Stimulated activated naive CD8-positive, alpha-beta T cell treated with anti-CD3 and anti-CD28 coated beads, Interleukin-15, amount 100 ng/mL, for 72 hours (primary cell): ENCODE data around the gene RAI1.
A peak's percentile ranks its signal among the peaks of the same experiment; 100 is the strongest.

Experiments used
- ATAC-seq: fragments of 150-1000 bp; cut with Tn5 transposase; 2 replicates; pipeline ENCODE4 v1.10.0; 2021; ENCODE audit warnings: mild to moderate bottlenecking, moderate library complexity
- DNase-seq, 2 donors: peaks; one replicate each; pipeline ENCODE4 v3.0.0; 2021 to 2022
- H3K27ac Mint-ChIP-seq, 2 donors: one replicate each; pipeline ENCODE4 v1.8.0; 2022; ENCODE audit warnings: mild to moderate bottlenecking in 2 of 2, mixed read lengths in 2 of 2, moderate library complexity in 2 of 2
- H3K27me3 Mint-ChIP-seq: one replicate; pipeline ENCODE4 v1.8.0; 2022; ENCODE audit warnings: mixed read lengths
- H3K4me1 Mint-ChIP-seq: one replicate; pipeline ENCODE4 v1.8.0; 2022; ENCODE audit warnings: mild to moderate bottlenecking, mixed read lengths
- H3K4me3 Mint-ChIP-seq, 2 donors: one replicate each; pipeline ENCODE4 v1.8.0; 2022; ENCODE audit warnings: mild to moderate bottlenecking in 2 of 2, mixed read lengths in 2 of 2, moderate library complexity in 1 of 2
- H3K9me3 Mint-ChIP-seq, 2 donors: one replicate each; pipeline ENCODE4 v1.8.0; 2022; ENCODE audit warnings: mixed read lengths in 2 of 2

Gene RAI1

GRCh38 chr17:17820046-17820445, 138.8 kb downstream of the RAI1 start:
- peak overlapping the region; percentile 13 to 83 for H3K27ac Mint-ChIP-seq
- H3K9me3 Mint-ChIP-seq, result no peaks in the 10 kb centered on the region
- H3K4me3 Mint-ChIP-seq, result peak overlapping the region; percentile 71 to 76
- DNase-seq (no peak), ATAC-seq (peak; percentile 13)
- H3K27me3 Mint-ChIP-seq, result no peaks in the 10 kb centered on the region
- peaks cover 92% of the 10 kb centered on the region for H3K4me1 Mint-ChIP-seq

DNA sequence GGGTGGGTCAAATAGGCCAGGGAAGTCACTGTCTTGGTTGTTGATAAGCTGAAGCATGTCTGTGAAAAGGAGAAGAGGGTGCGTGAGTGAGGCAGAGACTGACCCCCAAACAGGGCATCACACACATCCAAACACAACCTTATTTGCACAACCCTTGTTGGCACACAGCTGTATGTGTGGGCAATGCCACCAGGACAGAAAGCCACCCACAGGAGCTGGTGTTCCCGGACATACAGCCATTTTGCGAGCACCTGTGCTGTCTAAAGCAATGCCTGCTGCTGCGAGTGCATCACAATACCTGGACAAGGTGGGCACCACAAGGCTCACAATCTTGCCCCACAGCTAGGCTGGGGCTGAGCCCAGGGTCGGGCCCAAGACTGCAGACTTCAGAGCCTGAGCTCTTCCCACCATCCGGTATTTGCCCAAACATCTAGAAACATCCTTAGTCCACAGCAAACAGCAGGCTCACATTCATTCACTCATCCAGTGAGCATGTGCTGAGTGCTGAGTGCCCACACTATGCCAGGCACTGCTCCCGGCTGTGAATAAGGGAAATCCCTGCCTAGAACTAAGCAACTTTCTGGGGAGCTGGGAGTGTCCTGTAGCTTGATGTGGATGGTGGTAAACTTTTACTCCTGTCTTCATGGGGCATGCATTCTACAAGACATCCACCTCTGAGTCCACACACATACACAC, 139.4 kb downstream of the RAI1 start:
- ATAC-seq, result no peak
- Mint-ChIP-seq H3K9me3 (no peaks in the 10 kb centered on the region), H3K27ac (peak overlapping the region; percentile 13 to 55), H3K27me3 (no peaks in the 10 kb centered on the region), H3K4me1 (peaks cover 92% of the 10 kb centered on the region), H3K4me3 (peak overlapping the region; percentile 71 to 76)
- no peak for DNase-seq

- Mint-ChIP-seq H3K27me3 (no peaks in the 10 kb centered on the region), H3K27ac (no peak overlapping the region), H3K4me1 (peaks cover 92% of the 10 kb centered on the region), H3K9me3 (no peaks in the 10 kb centered on the region), H3K4me3 (peak overlapping the region; percentile 71 to 76)
- no peak for DNase-seq
- ATAC-seq, result no peak
Observed at GRCh38 chr17:17822189-17822588, 140.9 kb downstream of the RAI1 start.

DNA sequence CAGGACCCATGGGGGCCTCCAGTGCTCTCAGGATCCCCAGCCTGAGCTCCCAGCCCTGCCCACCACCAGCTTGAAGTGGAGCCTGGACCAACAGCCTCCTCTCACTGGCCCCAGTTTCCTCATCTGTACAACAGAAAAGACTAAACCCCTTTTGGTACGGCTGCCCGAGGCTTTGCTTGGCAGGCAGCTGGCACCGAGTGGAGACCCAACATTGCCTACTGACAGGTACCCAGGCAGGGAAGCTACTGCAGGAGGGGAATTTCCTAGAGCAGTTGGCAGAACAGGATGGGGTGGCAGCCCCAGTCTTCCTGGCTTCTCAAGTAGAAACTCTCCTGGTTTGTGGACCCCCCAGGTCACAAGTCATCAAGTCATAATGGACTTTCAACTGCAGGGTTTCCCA, 141.4 kb downstream of the RAI1 start:
- H3K9me3 Mint-ChIP-seq, result no peaks in the 10 kb centered on the region
- DNase-seq (no peak), ATAC-seq (no peak)
- H3K4me1 Mint-ChIP-seq, result peaks cover 92% of the 10 kb centered on the region
- H3K27me3 Mint-ChIP-seq, result no peaks in the 10 kb centered on the region
- peak overlapping the region; percentile 71 to 76 for H3K4me3 Mint-ChIP-seq
- H3K27ac Mint-ChIP-seq, result peak overlapping the region; percentile 69 to 76

GRCh38 chr17:17823433-17824118, 142.3 kb downstream of the RAI1 start:
- Mint-ChIP-seq H3K27me3 (no peaks in the 10 kb centered on the region), H3K9me3 (no peaks in the 10 kb centered on the region), H3K4me1 (peaks cover 96% of the 10 kb centered on the region), H3K27ac (peak overlapping the region; percentile 96 to 97), H3K4me3 (peak overlapping the region; percentile 76 to 81)
- ATAC-seq, result peak; percentile 73
- DNase-seq, result peak; percentile 80 to 84

GRCh38 chr17:17824119-17824782, 143.0 kb downstream of the RAI1 start:
- ATAC-seq, result peak; percentile 64
- peak overlapping the region; percentile 96 to 97 for H3K27ac Mint-ChIP-seq
- H3K4me1 Mint-ChIP-seq, result peaks cover 95% of the 10 kb centered on the region
- H3K27me3 Mint-ChIP-seq, result no peaks in the 10 kb centered on the region
- H3K4me3 Mint-ChIP-seq, result peak overlapping the region; percentile 76 to 81
- DNase-seq, result peak in 1 of 2 donors; percentile 78
- H3K9me3 Mint-ChIP-seq, result no peaks in the 10 kb centered on the region

GRCh38 chr17:17824783-17825614, 143.7 kb downstream of the RAI1 start:
- DNase-seq (no peak), ATAC-seq (no peak)
- H3K9me3 Mint-ChIP-seq, result no peaks in the 10 kb centered on the region
- peak overlapping the region; percentile 76 to 81 for H3K4me3 Mint-ChIP-seq
- H3K4me1 Mint-ChIP-seq, result peaks cover 95% of the 10 kb centered on the region
- peak overlapping the region; percentile 13 to 96 for H3K27ac Mint-ChIP-seq
- H3K27me3 Mint-ChIP-seq, result no peaks in the 10 kb centered on the region

DNA sequence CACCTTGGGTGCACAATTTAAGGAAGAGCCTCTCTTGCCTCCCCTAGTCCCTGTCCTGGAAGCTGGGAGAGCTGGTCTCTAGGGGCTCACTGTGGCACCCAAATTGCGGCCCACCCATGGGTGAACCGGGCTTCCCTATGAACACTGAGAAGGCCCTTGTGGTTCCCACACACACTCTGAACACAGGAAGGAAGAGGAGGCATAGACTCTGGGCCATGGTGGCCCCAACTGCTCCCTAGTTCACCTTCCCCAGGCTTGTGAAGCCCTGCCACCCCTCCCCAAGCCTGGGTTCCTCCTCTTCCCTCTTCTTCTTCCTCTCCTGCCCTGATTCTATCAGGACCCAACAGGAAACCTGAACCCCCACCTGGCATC, 145.1 kb downstream of the RAI1 start:
- Mint-ChIP-seq H3K4me1 (peaks cover 95% of the 10 kb centered on the region), H3K4me3 (peak overlapping the region; percentile 57 to 70), H3K27ac (peak overlapping the region; percentile 72 to 92), H3K27me3 (no peaks in the 10 kb centered on the region), H3K9me3 (no peaks in the 10 kb centered on the region)
- ATAC-seq, result no peak
- DNase-seq, result no peak

- Mint-ChIP-seq H3K4me3 (peak overlapping the region; percentile 57 to 70), H3K27me3 (no peaks in the 10 kb centered on the region), H3K9me3 (no peaks in the 10 kb centered on the region), H3K27ac (peak overlapping the region in 1 of 2 donors; percentile 28), H3K4me1 (peaks cover 95% of the 10 kb centered on the region)
- ATAC-seq (no peak), DNase-seq (no peak)
Observed at GRCh38 chr17:17826942-17827785, 145.9 kb downstream of the RAI1 start.

DNA sequence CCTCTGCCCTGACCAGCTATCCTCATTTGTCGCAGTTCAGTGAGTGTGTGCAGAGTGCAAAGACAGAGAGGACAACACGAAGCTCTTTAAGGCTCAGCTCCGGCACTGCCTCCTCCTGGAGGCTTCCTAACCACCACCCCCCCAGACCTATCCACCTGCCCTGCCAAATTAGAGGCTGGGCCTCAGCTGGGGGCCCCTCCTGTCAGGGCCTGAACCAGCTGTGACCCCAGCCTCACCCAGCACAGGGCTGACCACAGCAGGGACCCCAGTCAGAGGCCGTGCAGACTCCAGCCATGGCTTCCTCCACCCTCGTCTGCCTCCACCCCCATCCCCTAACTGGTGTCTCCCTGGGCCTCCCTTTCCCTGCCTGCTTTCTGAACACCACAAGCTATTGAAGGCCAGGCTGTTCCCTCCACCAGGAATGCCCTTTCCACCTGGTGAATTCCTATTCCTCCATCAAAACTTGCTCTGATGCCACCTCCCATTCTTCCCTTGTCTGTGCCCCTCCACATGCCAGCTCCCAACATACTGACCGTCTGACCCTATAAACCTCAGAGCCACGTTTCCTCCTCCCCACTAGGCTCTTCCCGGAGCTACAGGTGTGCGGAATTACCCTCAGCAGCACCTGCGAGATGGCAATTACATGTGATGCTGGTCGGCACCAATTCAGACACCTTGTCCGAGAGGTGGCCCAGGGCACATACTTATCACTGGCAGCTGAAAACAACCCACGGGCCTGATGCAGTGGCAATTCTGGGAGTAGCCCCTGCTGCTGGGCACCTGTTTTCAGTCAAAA, 146.8 kb downstream of the RAI1 start:
- Mint-ChIP-seq H3K27me3 (no peaks in the 10 kb centered on the region), H3K4me3 (peak overlapping the region; percentile 19 to 54), H3K27ac (peak overlapping the region in 1 of 2 donors; percentile 50), H3K9me3 (no peaks in the 10 kb centered on the region), H3K4me1 (peaks cover 92% of the 10 kb centered on the region)
- no peak for ATAC-seq
- no peak for DNase-seq

- Mint-ChIP-seq H3K27ac (no peak overlapping the region), H3K9me3 (no peaks in the 10 kb centered on the region), H3K4me3 (no peak overlapping the region), H3K27me3 (no peaks in the 10 kb centered on the region), H3K4me1 (peaks cover 93% of the 10 kb centered on the region)
- no peak for DNase-seq
- no peak for ATAC-seq
Observed at GRCh38 chr17:17830269-17830567, 149.0 kb downstream of the RAI1 start.

DNA sequence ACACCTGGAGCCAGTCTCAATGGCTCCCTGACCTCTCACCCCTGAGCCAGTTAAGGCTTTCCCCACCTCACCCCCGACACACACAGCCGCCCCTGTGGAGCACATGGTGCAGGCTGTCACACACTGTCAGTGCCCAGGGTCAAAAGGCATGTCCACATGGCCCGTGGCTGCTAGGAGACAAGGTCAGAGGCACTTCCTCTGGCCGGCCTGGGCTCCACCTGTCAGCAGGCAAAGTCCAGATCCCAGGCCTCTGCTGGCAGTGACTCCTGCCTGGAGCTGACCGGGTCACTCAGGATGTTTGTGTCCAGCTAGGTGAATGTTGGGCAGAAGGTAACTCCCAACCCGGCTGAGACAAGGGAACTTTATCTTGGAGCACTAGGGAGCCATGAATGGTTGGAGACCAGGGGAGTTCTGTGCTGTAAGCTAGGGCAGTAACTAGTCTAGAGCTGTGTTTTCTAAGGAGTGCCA, 149.5 kb downstream of the RAI1 start:
- Mint-ChIP-seq H3K27ac (no peak overlapping the region), H3K4me3 (no peak overlapping the region)

DNA sequence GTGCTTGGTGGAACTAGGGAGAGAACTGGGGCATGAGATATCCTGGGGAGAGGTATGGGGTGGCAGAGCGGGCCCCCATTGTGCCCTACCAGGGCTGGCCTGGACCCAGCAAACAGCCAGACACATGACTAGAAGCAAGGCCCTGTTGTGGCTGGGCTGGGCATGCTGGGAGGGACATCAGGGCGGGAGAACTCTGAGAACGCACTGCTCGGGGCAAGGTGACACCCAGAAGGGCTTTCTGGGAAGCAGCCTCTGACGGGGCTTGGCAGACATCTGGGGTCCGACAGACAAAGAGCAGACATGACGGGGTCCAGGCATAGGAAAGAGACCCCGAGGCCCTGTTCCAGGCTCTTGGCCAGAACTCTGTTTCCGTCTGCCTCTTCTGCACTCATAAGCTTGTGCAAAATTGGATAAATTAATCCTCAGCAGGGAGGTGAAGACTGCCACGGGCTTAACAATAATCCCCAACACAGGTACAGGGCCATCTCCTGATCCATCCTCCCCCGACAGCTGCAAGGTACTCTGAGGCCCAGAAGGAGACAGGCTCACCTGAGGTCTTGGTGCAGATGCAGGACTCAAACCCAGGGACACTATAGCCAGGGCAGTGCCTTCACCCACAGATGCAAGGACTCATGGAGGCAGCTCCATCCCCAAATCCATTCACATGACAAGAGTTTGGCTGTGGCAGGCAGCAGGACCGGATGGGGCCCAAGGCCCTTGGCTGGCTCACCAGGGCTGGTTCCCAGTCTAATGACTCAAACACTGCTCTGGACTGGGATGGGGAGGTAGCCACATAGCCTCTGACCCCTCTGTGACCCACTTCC, 150.2 kb downstream of the RAI1 start:
- Mint-ChIP-seq H3K4me3 (no peak overlapping the region), H3K27ac (no peak overlapping the region), H3K27me3 (no peaks in the 10 kb centered on the region), H3K9me3 (no peaks in the 10 kb centered on the region), H3K4me1 (peaks cover 90% of the 10 kb centered on the region)
- ATAC-seq, result no peak
- DNase-seq, result no peak

More for the DNA sequence above, 149.5 kb downstream of the RAI1 start:
- no peaks in the 10 kb centered on the region for H3K9me3 Mint-ChIP-seq
- no peaks in the 10 kb centered on the region for H3K27me3 Mint-ChIP-seq
- no peak for DNase-seq
- H3K4me1 Mint-ChIP-seq, result peaks cover 93% of the 10 kb centered on the region
- ATAC-seq, result no peak
